ENCODE results near the gene SV2C.

- no peak for TF ChIP-seq CTCF (conservative IDR thresholded peaks at IDR 0.05; ENCODE audit: low read length)
- TF ChIP-seq EZH2phosphoT487 (IDR thresholded peaks at IDR 0.05; ENCODE audit: borderline replicate concordance) = no peak
Observed at GRCh38 chr5:76388236-76388635, 305.1 kb downstream of the SV2C start.

Measured in Loucy (cell line).